Bronchial epithelial cell (primary cell): ENCODE measurements around the gene QPRT. TPM values are rescaled to one million over a fixed set of nuclear protein-coding genes. Genes with fewer than 3 reads are reported as not detected.
"Not testable (repeated sequence)": the region's sequence is repeated elsewhere in the genome, so short reads cannot be mapped to it uniquely, and the experiment has no call there.

ENCODE experiments used
- DNase-seq: peaks from one replicate; pipeline ENCODE4 v3.0.0-alpha.2; 2010; ENCODE audit warnings: low read depth
- FAIRE-seq: peaks from 2 replicates; lab custom pipeline; 2011; peaks lifted over from hg19 to GRCh38; lab: Jason Lieb, UNC
- H3K27me3 ChIP-seq: 2 replicates; pipeline ENCODE4 v1.5.1; 2011; ENCODE audit warnings: low read length; ENCODE audit not compliant: control insufficient read depth, insufficient read depth
- H3K36me3 ChIP-seq: 2 replicates; pipeline ENCODE4 v1.5.1; 2011; ENCODE audit warnings: low read length; ENCODE audit not compliant: control insufficient read depth, insufficient read depth
- H3K4me3 ChIP-seq: 2 replicates; pipeline ENCODE4 v1.5.1; 2011; ENCODE audit warnings: mild to moderate bottlenecking, low read depth, low read length, control low read depth
- total RNA-seq: library from RNA; depleted of rRNA; stranded (reverse); fragments of >200 nt; gene quantifications from 2 replicates; pipeline ENCODE4 v1.2.1, GENCODE V29; 2014
- TF ChIP-seq, protein P1 (sequence below): IDR thresholded peaks from 2 replicates; pipeline ENCODE4 v1.5.1; 2011; ENCODE audit warnings: mild to moderate bottlenecking, moderate library complexity, low read length, control low read depth, inconsistent platforms; ENCODE audit not compliant: insufficient read depth, severe bottlenecking

QPRT gene
- total RNA-seq, 1 donor from 2014 or later = 0.79 TPM

DNA sequence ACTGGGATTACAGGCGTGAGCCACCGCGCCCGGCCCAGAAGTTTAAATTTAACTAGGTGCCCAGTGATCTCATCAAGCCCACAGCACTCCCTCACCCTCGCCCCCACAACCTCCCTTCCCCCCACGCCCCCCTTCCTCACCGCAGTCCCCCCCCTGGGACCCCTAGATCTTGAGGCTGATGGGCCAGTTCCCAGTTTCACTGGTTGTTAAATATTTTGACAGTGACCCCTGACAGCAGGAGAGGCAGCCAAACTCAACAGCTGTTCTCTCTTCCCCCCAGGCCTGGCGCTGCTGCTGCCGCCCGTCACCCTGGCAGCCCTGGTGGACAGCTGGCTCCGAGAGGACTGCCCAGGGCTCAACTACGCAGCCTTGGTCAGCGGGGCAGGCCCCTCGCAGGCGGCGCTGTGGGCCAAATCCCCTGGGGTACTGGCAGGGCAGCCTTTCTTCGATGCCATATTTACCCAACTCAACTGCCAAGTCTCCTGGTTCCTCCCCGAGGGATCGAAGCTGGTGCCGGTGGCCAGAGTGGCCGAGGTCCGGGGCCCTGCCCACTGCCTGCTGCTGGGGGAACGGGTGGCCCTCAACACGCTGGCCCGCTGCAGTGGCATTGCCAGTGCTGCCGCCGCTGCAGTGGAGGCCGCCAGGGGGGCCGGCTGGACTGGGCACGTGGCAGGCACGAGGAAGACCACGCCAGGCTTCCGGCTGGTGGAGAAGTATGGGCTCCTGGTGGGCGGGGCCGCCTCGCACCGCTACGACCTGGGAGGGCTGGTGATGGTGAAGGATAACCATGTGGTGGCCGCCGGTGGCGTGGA, 15.6 kb downstream of the QPRT start:
- TF ChIP-seq, protein P1, sequence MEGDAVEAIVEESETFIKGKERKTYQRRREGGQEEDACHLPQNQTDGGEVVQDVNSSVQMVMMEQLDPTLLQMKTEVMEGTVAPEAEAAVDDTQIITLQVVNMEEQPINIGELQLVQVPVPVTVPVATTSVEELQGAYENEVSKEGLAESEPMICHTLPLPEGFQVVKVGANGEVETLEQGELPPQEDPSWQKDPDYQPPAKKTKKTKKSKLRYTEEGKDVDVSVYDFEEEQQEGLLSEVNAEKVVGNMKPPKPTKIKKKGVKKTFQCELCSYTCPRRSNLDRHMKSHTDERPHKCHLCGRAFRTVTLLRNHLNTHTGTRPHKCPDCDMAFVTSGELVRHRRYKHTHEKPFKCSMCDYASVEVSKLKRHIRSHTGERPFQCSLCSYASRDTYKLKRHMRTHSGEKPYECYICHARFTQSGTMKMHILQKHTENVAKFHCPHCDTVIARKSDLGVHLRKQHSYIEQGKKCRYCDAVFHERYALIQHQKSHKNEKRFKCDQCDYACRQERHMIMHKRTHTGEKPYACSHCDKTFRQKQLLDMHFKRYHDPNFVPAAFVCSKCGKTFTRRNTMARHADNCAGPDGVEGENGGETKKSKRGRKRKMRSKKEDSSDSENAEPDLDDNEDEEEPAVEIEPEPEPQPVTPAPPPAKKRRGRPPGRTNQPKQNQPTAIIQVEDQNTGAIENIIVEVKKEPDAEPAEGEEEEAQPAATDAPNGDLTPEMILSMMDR = no peak
- FAIRE-seq = no peak
- H3K36me3 ChIP-seq = no peaks in the 10 kb centered on the region

DNA sequence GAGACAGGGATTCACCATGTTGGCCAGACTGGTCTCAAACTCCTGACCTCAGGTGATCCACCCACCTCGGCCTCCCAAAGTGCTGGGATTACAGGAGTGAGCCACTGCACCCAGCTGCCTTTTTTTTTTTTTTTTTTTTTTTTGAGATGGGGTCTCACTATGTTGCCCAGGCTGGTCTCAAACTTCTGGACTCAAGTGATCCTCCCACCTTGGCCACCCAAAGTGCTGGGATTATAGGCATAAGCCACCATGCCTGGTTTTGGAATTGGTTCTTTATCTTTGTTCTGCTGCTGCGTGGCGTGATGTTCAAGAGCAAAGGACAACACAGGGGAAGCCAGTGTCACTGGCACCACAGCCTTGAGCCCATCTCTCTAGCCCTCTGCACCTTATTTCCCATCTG, 16.7 kb downstream of the QPRT start:
- not testable (repeated sequence) for H3K27me3 ChIP-seq, H3K4me3 ChIP-seq, FAIRE-seq, H3K36me3 ChIP-seq, DNase-seq

More for the DNA sequence above, 15.6 kb downstream of the QPRT start:
- H3K4me3 ChIP-seq = no peak overlapping the region
- no peak for DNase-seq
- no peaks in the 10 kb centered on the region for H3K27me3 ChIP-seq

DNA sequence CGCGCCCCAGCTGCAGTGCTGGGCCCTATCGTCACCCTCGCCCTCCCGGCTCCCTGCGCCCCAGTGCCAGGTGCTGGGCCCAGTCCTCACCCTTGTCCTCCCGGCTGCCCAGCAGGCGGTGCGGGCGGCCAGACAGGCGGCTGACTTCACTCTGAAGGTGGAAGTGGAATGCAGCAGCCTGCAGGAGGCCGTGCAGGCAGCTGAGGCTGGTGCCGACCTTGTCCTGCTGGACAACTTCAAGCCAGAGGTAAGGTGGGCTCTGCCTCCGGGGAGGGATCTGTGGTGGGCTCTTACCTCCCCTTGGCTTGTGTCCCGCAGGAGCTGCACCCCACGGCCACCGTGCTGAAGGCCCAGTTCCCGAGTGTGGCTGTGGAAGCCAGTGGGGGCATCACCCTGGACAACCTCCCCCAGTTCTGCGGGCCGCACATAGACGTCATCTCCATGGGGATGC, 17.9 kb downstream of the QPRT start:
- Histone ChIP-seq H3K4me3 (no peak overlapping the region), H3K27me3 (no peaks in the 10 kb centered on the region), H3K36me3 (no peaks in the 10 kb centered on the region)
- TF ChIP-seq, protein P1 = no peak
- FAIRE-seq (no peak), DNase-seq (no peak)

DNA sequence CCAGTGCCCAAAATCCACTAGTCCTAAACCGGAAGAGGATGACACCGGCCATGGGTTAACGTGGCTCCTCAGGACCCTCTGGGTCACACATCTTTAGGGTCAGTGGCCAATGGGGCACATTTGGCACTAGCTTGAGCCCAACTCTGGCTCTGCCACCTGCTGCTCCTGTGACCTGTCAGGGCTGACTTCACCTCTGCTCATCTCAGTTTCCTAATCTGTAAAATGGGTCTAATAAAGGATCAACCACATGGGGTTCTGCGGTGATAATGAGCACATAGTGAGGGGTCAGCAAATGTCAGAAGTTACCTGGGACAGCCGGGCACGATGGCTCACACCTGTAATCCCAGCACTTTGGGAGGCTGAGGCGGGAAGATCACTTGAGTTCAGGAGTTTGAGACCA, 18.4 kb downstream of the QPRT start:
- no peak for FAIRE-seq
- DNase-seq = no peak
- no peaks in the 10 kb centered on the region for H3K36me3 ChIP-seq
- TF ChIP-seq, protein P1 = no peak
- H3K27me3 ChIP-seq = no peaks in the 10 kb centered on the region
- no peak overlapping the region for H3K4me3 ChIP-seq

DNA sequence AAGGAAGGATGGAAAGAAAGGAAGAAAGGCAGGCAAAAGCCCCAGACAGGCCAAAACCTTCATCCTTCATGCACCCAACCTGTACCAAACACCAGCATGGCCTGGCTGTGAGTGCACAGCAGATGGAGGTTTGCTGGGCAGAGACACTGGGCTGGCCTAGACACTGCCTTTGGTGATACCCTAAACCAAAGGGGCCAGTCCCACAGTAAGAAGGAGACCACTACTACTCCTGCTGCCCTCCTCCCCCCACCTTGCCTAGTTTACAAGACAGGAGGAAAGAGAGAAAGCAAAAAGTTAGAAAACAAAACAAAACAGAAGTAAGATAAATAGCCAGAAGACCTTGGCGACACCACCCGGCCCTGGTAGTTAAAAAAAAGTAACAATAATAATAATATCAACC, 19.1 kb downstream of the QPRT start:
- TF ChIP-seq, protein P1 = no peak
- FAIRE-seq = no peak

DNA sequence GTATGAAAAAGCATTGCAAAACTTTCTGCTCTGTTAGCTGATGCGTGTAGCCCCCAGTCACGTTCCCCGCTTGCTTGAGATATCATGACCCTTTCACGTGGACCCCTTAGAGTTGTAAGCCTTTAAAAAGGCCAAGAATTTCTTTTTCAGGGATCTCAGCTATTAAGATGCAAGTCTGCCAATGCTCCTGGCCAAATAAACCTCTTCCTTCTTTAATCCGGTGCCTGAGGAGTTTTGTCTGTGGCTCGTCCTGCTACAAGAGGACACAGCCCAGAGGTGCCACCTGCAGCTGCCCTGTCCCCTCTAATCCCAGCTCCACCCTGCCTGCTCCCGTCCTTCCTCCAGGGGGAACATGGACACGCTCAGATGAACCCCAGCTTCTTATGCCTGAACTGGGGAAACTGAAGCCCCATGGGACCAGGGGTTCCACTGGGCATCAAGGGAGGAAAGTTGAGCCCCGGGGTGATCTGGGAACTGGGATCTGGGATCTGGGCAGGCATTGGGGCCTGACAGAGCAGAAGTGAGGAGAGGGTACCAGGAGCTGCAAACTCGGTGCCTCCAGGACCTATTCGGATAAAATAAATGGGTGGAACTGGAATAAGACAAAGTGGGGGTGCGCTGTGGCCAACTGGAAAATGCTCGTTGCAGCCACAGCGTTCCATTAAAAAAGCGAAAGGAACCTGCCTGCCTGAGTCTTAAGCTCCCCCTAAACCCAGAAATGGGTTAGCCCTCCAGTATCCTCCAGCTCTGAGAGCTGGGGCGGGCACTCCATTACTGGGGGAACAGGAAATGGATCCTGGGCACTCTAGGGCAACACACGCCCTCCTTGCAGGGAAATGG, 19.7 kb downstream of the QPRT start:
- H3K4me3 ChIP-seq = no peak overlapping the region
- no peak for DNase-seq
- FAIRE-seq = no peak
- no peaks in the 10 kb centered on the region for H3K36me3 ChIP-seq
- H3K27me3 ChIP-seq = no peaks in the 10 kb centered on the region
- TF ChIP-seq, protein P1 = no peak

More for the DNA sequence above, 19.1 kb downstream of the QPRT start:
- H3K36me3 ChIP-seq = no peaks in the 10 kb centered on the region
- DNase-seq = no peak
- no peaks in the 10 kb centered on the region for H3K27me3 ChIP-seq
- H3K4me3 ChIP-seq = no peak overlapping the region
